GM12878 (cell line): ENCODE data around the gene NOL4L.

Source experiments
- E2F8 ChIP-seq: fragments of 450-650 bp; IDR thresholded peaks from 2 replicates; pipeline ENCODE4 v1.6.1; 2018; ENCODE audit warnings: mild to moderate bottlenecking, low read depth, moderate library complexity; ENCODE audit not compliant: partially characterized antibody
- POLR2AphosphoS5 ChIP-seq: IDR thresholded peaks from 2 replicates; pipeline ENCODE4 v1.6.1; 2011; ENCODE audit warnings: mild to moderate bottlenecking, low read length, inconsistent platforms
- SIN3A ChIP-seq: IDR thresholded peaks from 2 replicates; pipeline ENCODE4 v1.6.1; 2012; ENCODE audit warnings: low read depth, low read length, improper control_type of control experiment
- YBX1 ChIP-seq: fragments of 450-650 bp; IDR thresholded peaks from 2 replicates; pipeline ENCODE4 v1.6.1; 2016; ENCODE audit warnings: antibody characterized with exemption
- ZNF217 ChIP-seq: fragments of 450-650 bp; IDR thresholded peaks from 2 replicates; pipeline ENCODE4 v1.6.1; 2017; ENCODE audit warnings: antibody characterized with exemption, mild to moderate bottlenecking
- ZNF24 ChIP-seq: fragments of 450-650 bp; IDR thresholded peaks from 2 replicates; pipeline ENCODE4 v1.6.1; 2017; ENCODE audit warnings: antibody characterized with exemption, mild to moderate bottlenecking
- ZNF274 ChIP-seq: IDR thresholded peaks from one replicate; pipeline ENCODE4 v1.8.0; 2011; ENCODE audit not compliant: insufficient read length, insufficient read depth

GRCh38 chr20:32442630-32443373, 142.3 kb downstream of the NOL4L start:
- TF ChIP-seq ZNF24 (no peak), SIN3A (no peak), ZNF274 (no peak), YBX1 (no peak), ZNF217 (no peak), POLR2AphosphoS5 (no peak), E2F8 (no peak)
